Adrenal gland (tissue), 5 donors: ENCODE measurements around the gene PRKAR1B.

ENCODE experiments used
- POLR2A ChIP-seq, 2 donors: fragments of 450-650 bp; IDR thresholded peaks; one replicate each; pipeline ENCODE4 v1.6.1; 2017; ENCODE audit warnings: antibody characterized with exemption in 2 of 2, mild to moderate bottlenecking in 2 of 2, moderate library complexity in 1 of 2
- TF ChIP-seq, protein P1 (sequence below), 6 experiments: fragments of 450-650 bp in 4 of 6; fragments of 200-600 bp in 2 of 6; sonication (generic) in 1 of 6; IDR thresholded peaks; 1 replicate in 5 of 6; 2 replicates in 1 of 6; pipeline versions ENCODE4 v1.5.1 to v1.8.0; 2016 to 2021; ENCODE audit warnings: antibody characterized with exemption in 6 of 6, mild to moderate bottlenecking in 2 of 6, moderate library complexity in 1 of 6
- donor health status: DM: no; HTN: no; CAD: no.

DNA sequence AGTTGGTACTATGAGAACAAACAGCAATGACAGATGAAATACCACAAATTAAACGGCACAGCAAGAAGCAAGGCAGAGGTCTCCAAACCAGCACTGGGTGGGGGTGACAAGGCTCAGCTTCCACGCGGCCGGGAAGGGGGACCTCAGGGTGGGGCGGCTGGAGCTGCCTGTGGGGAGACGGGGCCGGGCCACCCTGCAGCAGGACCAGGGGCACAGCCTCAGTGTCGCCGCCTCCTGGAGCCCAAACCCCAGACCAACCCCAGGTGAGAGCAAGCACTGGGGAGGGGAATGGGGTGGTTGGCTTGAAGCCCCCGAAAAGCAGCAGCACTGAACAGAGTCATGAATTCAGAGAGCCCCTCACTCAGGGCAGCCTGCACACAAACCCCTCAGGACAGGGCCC lies 49.3 kb upstream of the PRKAR1B start:
- no peak for TF ChIP-seq POLR2A (IDR thresholded peaks at IDR 0.05)
- TF ChIP-seq, protein P1, sequence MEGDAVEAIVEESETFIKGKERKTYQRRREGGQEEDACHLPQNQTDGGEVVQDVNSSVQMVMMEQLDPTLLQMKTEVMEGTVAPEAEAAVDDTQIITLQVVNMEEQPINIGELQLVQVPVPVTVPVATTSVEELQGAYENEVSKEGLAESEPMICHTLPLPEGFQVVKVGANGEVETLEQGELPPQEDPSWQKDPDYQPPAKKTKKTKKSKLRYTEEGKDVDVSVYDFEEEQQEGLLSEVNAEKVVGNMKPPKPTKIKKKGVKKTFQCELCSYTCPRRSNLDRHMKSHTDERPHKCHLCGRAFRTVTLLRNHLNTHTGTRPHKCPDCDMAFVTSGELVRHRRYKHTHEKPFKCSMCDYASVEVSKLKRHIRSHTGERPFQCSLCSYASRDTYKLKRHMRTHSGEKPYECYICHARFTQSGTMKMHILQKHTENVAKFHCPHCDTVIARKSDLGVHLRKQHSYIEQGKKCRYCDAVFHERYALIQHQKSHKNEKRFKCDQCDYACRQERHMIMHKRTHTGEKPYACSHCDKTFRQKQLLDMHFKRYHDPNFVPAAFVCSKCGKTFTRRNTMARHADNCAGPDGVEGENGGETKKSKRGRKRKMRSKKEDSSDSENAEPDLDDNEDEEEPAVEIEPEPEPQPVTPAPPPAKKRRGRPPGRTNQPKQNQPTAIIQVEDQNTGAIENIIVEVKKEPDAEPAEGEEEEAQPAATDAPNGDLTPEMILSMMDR (IDR thresholded peaks at IDR 0.05) = no peak
